GM19193 (cell line): ENCODE measurements around the gene HEATR1.

Experiments
- POLR2A ChIP-seq: IDR thresholded peaks from 4 replicates; pipeline ENCODE4 v1.6.1; 2011; ENCODE audit not compliant: insufficient read depth, insufficient read length; ENCODE audit errors: extremely low read depth

The HEATR1 gene

DNA sequence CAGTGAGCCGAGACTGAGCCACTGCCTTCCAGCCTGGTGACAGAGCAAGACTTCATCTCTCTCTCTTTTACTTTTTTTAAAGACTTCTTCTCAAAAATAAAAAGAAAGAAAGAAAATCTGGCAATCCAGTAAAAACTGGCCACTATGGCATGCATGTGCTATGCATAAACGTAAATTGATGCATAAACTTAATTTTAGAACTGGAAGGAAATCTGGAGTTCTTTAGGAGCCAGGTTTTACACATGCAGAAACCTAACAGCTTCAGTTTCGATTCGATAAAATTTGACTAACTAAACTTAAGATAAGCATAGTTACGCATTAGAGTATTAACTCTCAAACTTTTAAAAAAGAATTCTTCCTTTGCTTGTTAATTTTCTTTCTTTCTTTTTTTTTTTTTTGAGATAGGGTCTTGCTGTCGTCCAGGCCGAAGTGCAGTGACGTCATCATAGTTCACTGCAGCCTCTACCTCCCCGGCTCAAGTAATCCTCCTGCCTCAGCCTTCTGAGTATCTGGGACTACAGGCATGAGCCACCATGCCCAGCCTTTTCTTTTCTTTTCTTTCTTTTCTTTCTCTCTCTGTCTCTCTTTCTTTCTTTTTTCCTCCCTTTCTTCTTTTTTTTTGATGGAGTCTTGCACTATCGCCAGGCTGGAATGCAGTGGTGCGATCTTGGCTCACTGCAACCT is 92.4 kb downstream of the HEATR1 start:
- TF ChIP-seq POLR2A = no peak

DNA sequence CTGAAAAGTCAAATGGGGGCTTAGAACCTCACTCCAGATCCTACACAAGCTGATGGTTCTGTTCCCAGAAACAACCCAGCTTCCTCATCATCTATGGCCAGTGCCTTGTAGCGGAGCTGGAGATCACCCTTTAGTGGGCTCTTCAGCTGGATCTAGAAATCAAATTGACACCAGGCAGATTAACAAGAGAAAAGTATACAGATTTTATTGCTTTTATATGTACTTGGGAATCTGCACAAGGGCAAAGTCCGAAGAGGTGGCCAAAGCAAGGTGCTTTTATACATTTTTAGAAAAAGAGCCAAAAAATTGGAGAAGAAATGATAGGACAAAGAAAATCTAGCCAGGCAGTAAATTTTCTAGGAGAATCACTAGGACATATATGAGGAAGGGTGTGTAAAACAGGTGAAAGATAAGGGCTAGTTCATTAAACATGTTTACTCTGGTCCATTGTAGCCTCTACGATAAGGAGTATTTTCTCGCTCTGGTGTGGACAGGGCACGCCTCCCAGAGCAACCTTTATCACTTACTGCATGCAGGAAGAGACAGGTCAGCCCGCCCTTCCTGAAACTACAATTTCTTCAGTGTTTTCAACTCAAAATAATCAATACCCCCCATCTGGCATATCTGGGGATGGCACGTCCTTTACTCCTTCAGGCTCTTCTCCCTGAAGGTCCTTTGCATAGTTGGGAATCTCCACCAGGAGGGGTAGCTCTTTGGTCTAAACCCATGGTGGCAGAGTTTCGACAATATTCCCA is 94.5 kb downstream of the HEATR1 start:
- TF ChIP-seq POLR2A = no peak

- TF ChIP-seq POLR2A = no peak
Observed at GRCh38 chr1:236509203-236509602, 95.1 kb downstream of the HEATR1 start.

GRCh38 chr1:236508593-236509027 is 95.7 kb downstream of the HEATR1 start:
- no peak for TF ChIP-seq POLR2A

DNA sequence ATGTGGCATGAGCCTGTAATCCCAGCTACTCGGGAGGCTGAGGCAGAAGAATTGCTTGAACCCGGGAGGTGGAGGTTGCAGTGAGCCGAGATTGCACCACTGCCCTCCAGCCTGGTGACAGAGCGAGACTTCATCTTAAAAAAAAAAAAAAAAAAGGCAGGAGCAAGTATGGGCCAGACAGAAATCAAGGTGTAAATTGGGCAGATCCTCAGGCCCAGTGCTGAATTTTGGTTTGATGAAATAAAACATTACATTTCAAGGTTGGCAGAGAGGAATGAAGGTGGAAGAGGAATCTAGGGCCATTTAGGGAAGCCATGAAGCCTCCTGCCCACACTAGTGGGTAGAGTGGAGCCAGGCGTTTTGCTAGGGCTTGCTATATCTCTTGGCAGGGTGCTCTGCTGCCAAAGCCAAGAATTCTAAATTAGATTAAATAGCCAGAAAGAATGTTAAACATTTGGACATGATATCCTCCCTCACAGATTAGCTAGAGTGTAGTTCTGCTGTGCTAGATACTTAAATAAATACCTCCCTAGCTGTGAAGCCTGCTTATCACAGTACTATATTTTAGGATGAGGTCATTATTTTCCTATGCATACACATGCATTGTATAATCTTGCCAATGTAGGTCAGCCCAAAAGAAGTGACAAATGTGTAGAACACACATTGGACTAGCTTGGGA is 97.2 kb downstream of the HEATR1 start:
- TF ChIP-seq POLR2A = no peak

DNA sequence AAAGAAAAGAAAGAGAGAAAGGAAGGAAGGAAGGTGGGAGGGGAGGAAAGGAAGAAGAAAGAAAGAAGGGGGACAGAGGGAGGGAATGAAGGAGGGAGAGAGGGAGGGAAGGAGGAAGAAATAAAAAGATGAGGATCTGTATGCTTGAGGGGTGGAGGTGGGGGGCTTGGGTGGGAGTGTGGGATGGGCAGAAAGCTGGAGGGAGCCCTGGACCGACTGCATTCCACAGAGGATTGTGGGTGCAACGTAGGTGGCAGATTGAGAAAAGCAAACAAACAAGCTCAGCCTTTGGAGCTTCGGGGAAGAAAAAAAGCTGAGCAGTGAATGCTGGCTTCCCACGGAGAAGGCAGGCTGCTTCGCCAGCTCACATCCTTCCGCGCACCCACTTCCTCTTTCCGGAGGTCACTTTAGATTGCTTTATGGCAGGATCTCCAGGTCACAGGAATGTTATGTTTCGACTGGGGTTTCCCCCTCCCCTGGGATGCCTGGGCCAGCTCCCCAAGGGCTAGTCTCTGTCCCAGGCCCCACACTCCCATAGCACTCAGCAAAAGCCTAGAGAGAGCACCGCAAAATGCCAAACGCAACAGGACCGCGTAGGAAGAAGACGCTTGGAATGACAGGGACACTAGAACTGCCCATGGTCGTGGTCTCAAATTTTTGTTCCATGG is 101.2 kb downstream of the HEATR1 start:
- TF ChIP-seq POLR2A = no peak

DNA sequence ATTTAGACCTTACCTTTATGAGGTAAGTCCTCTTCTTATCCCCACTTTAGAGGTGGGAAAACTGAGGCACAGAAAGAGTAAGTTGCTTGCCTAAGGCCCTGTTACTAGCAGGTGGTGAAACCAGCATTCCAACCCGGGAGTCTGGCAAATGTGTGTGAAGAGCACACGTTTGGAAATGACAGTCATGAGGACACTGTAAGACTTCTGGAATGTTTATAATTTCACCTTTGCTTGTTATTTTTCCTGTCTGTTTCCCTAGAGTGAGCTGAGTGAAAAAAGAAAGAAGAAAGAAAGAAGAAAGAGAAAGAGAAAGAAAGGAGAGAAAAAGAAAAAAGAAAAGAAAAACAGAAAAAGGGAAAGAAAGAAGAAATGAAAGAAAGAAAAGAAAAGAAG is 101.7 kb downstream of the HEATR1 start:
- TF ChIP-seq POLR2A = no peak

- no peak for TF ChIP-seq POLR2A
Observed at GRCh38 chr1:236501093-236501492, 103.2 kb downstream of the HEATR1 start.
